Loucy (cell line): ENCODE data around the gene MEF2B.

Experiments
- EZH2phosphoT487 ChIP-seq: fragments of 200-600 bp; IDR thresholded peaks from 2 replicates; pipeline ENCODE4 v1.6.1; 2018; ENCODE audit warnings: antibody characterized with exemption, mild to moderate bottlenecking, moderate library complexity, borderline replicate concordance
- TF ChIP-seq, protein P1 (sequence below): fragments of 200-600 bp; sonication (generic); conservative IDR thresholded peaks from 2 replicates; pipeline ENCODE4 v1.5.1; 2014; ENCODE audit warnings: mild to moderate bottlenecking, antibody characterized with exemption, low read length

DNA sequence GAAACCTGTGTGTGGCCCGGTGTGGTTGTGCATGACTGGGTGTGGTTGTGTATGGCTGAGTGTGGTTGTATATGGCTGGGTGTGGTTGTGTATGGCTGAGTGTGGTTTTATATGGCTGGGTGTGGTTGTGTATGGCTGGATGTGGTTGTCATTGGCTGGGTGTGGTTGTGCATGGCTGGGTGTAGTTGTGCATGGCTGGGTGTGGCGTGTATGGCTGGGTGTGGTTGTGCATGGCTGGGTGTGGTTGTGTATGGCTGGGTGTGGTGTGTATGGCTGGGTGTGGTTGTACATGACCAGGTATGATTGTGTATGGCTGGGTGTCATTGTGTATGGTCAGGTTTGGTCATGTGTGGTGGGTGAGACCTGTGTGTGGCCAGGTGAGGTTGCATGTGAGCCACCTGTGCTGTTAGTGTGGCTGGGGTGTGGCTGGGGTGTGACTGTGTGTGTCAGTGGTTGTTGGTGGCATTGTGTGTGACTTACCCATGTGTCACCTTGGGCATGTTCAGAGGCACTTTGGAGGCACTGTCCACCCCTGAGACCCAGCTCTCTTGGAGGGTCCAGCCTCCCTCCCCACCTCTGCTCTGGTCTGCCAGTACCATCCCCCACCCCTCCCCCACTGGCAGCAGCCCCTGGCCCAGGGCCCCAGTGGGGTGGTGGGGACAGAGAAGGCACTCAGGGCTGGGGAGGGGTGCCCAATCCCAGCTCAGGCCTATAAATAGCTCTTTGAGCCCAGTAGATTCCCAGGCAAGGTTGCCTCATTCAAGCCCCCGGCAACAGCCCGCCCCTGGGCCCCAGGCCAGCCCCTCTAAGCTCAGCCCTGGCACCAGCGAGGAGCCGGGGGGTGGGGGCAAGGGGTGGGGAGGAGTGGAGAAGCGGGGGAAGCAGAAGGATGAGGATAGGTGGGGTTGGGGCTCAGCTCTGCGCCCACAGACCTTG is 37.8 kb upstream of the MEF2B start:
- TF ChIP-seq, protein P1, sequence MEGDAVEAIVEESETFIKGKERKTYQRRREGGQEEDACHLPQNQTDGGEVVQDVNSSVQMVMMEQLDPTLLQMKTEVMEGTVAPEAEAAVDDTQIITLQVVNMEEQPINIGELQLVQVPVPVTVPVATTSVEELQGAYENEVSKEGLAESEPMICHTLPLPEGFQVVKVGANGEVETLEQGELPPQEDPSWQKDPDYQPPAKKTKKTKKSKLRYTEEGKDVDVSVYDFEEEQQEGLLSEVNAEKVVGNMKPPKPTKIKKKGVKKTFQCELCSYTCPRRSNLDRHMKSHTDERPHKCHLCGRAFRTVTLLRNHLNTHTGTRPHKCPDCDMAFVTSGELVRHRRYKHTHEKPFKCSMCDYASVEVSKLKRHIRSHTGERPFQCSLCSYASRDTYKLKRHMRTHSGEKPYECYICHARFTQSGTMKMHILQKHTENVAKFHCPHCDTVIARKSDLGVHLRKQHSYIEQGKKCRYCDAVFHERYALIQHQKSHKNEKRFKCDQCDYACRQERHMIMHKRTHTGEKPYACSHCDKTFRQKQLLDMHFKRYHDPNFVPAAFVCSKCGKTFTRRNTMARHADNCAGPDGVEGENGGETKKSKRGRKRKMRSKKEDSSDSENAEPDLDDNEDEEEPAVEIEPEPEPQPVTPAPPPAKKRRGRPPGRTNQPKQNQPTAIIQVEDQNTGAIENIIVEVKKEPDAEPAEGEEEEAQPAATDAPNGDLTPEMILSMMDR, result no peak
- TF ChIP-seq EZH2phosphoT487, result no peak
